ENCODE data around the gene PAX7.
"Not testable (repeated sequence)": the region's sequence is repeated elsewhere in the genome, so short reads cannot be mapped to it uniquely, and the experiment has no call there.

PAX7 gene

GRCh38 chr1:18667333-18667732, 36.7 kb downstream of the PAX7 start:
- DNase-seq: no peak

- no peak for DNase-seq
Observed at GRCh38 chr1:18668046-18668445, 37.4 kb downstream of the PAX7 start.

GRCh38 chr1:18668750-18669404, 38.2 kb downstream of the PAX7 start:
- no peak for DNase-seq

GRCh38 chr1:18670121-18670867, 39.6 kb downstream of the PAX7 start:
- no peak for DNase-seq

- no peak for DNase-seq
Observed at GRCh38 chr1:18670868-18671225, 40.2 kb downstream of the PAX7 start.

- no peak for DNase-seq
Observed at GRCh38 chr1:18673976-18674375, 43.3 kb downstream of the PAX7 start.

GRCh38 chr1:18676332-18676781, 45.7 kb downstream of the PAX7 start:
- DNase-seq: no peak

GRCh38 chr1:18681423-18681835, 50.8 kb downstream of the PAX7 start:
- DNase-seq: no peak

GRCh38 chr1:18682375-18682774, 51.7 kb downstream of the PAX7 start:
- no peak for DNase-seq

GRCh38 chr1:18684303-18684702, 53.7 kb downstream of the PAX7 start:
- no peak for DNase-seq

- DNase-seq: no peak
Observed at GRCh38 chr1:18686540-18686939, 55.9 kb downstream of the PAX7 start.

- DNase-seq: no peak
Observed at GRCh38 chr1:18687273-18687672, 56.6 kb downstream of the PAX7 start.

GRCh38 chr1:18691648-18692047, 61.0 kb downstream of the PAX7 start:
- DNase-seq: no peak

GRCh38 chr1:18693256-18694098, 62.8 kb downstream of the PAX7 start:
- DNase-seq: no peak

GRCh38 chr1:18694289-18694688, 63.6 kb downstream of the PAX7 start:
- DNase-seq: not testable (repeated sequence)

GRCh38 chr1:18697541-18697940, 66.9 kb downstream of the PAX7 start:
- DNase-seq: no peak

GRCh38 chr1:18700530-18700929, 69.9 kb downstream of the PAX7 start:
- DNase-seq: no peak

GRCh38 chr1:18701183-18701582, 70.5 kb downstream of the PAX7 start:
- no peak for DNase-seq

- no peak for DNase-seq
Observed at GRCh38 chr1:18703041-18703621, 72.5 kb downstream of the PAX7 start.

GRCh38 chr1:18705811-18706210, 75.2 kb downstream of the PAX7 start:
- no peak for DNase-seq

GRCh38 chr1:18707696-18708257, 77.1 kb downstream of the PAX7 start:
- DNase-seq: no peak

- DNase-seq: no peak
Observed at GRCh38 chr1:18710002-18710401, 79.4 kb downstream of the PAX7 start.

- no peak for DNase-seq
Observed at GRCh38 chr1:18711003-18711402, 80.4 kb downstream of the PAX7 start.

All from GDM1 (cell line).